ENCODE measurements around the gene COQ8A.

Gene COQ8A

DNA sequence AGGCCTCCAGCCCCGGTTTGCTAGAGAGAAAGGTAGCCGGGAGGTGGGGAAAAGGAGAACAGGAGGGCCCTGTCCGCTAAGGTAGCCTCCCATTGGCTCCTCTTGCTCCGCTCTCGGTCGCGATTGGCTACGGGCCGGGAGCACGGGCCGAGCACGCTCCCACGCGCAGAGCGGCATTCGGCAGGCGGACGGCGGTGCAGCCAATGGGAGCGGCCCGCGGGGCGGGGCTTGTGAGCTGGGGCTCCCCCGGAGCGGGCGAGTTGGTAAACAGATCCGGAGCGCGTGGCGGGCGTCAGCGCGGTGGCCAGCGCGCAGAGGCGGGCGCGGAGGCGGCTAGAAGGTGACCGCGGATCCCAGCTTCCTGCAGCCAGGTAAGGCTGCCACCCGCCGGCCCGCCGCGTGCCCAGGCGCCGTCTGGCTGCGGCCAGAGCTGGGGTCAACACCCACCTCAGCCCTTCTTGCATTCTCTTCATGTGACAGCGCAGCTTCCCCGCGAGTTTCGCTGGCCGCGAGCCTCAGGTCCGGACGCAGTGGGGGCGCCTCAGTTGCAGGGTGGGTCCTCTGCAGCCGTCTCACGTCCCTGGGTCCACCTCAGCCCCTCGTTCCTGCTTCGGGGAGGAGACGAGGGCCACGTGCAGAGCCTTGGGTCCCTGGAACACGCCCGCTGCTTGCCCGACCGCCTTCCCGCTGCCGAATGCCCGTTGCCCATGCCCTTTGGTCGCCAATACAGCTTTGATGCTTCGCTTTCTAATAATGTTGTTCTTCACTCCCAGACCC is at the start of gene COQ8A:
COQ8A (plus strand) TSS at position 266 of the 777 bp plus-strand sequence. CDS start 21,092 bp downstream, outside the sequence.
- peak; percentile 100 for DNase-seq

DNA sequence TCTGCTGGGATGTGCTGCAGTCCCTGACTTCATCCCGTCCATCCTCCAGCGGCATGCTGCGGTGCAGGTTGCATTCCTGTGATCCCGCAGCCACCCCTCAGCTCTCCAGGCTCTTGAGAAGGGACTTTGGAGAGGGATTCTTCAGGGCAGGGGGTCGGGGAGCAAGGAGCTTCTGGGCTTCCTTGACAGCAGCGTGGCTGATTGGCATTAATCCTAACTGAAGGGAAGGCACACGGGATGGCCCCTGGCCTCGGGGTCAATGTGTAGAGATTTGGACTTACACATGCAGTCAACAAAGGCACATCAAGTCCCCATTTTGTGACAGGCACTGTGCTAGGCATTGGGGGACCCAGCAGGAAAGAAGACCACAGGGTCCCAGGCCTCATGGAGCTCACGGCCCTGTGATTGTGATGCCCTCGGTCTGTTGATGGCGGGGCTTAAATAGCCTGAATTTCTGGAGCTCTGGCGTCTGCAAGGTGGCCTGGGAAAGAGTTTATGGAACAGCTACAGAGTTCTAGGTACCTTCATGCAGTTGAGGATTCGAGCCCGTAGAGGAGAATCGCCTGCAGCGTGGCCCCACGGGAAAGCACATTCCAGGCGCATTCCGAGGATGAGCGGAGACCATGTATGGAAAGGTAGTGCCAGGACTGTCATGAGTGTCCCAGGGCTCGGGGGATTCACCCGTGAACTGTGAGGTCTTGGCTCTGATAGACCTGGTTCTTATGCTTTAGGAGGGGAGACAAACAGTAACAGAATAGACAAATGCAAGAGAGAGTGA is 49.6 kb upstream of the COQ8A start:
- no peak for DNase-seq

GRCh38 chr1:226891346-226891745 is 48.7 kb upstream of the COQ8A start:
- no peak for DNase-seq

GRCh38 chr1:226891846-226892523 is 48.1 kb upstream of the COQ8A start:
- DNase-seq: no peak

GRCh38 chr1:226892524-226892875 is 47.6 kb upstream of the COQ8A start:
- no peak for DNase-seq

DNA sequence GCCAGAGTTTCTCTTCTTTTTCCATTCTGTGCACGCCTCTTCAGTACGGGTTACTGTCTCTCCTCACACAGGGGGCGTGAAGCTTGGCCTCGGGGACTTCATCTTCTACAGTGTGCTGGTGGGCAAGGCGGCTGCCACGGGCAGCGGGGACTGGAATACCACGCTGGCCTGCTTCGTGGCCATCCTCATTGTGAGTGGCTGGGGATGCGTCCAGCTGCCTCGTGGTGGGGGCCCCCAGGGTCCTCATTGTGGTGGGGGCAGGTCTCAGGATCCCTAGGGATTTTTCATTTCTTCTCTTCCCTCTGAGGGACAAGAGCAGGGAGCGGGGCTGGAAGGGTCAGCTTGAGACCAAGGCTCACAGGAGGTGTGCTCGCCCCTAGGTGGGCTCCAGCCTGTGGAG is 46.2 kb upstream of the COQ8A start:
- no peak for DNase-seq

GRCh38 chr1:226894826-226895225 is 45.3 kb upstream of the COQ8A start:
- DNase-seq: no peak

DNA sequence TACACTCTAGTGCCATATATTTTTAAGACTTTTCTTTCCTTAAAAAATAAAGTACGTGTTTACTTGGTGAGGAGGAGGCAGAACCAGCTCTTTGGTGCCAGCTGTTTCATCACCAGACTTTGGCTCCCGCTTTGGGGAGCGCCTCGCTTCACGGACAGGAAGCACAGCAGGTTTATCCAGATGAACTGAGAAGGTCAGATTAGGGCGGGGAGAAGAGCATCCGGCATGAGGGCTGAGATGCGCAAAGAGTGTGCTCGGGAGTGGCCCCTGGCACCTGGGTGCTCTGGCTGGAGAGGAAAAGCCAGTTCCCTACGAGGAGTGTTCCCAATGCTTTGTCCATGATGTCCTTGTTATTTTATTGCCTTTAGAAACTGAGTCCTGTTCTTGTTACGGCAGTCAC is 44.5 kb upstream of the COQ8A start:
- no peak for DNase-seq

DNA sequence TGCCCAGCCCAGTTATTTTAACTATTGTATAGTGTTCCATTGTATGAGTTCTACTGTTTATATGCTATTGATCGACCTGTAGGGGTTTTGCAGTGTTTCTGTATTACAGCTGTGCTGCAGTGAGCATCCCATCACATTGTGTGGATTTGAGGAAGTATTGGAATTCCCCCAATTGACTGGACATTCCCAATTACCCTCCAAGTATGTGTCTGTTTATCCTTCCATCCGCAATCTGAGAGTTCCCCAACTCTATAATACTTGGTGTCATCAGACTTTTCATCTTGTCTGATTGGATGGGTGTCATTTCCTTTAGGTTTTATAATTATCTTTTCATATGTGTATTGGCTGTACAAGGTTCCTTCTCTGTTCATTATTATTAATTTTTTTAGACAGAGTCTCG is 41.8 kb upstream of the COQ8A start:
- no peak for DNase-seq

- no peak for DNase-seq
Measured at GRCh38 chr1:226901421-226901820, 38.7 kb upstream of the COQ8A start.

- DNase-seq: no peak
Measured at GRCh38 chr1:226902601-226903000, 37.5 kb upstream of the COQ8A start.

GRCh38 chr1:226903819-226904716 is 36.0 kb upstream of the COQ8A start:
- no peak for DNase-seq

GRCh38 chr1:226904772-226905171 is 35.3 kb upstream of the COQ8A start:
- no peak for DNase-seq

DNA sequence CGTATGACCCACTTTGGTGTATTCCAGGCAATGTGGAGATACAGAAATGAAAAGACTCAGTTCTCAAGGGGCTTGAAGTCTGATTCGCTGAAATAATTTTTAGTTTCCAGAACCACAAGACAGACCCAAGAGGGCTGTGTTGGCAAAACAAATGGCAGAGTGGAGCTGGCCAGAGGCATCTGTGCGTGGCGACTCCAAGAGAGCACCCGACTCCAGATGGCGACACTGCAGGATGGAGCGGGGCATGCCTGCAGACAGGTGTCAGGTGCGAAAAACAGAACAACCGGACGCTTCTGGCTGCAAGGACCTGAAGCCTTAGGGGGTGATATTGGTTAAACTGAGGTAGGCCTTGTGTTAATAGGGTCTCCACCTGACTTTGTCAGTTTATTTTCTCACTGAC is 31.7 kb upstream of the COQ8A start:
- no peak for DNase-seq

DNA sequence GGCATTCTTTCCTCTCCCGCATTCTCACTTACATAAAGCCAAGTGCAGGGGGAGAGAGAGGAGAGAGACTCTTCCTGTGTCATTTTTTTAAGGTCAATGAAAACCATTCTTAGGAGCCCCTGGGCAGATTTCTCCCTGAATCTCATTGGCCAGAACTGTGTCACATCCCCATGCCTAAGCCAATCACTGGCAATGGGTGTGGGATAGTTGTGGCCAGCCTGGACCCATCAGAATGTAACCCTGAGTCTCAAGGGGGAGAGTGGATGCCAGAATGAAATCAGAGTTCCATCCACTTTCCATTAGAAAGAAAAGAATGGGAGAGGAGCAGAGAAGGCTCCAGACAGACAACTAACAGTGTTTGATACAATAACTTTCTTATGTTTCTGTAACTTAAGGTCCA is 31.2 kb upstream of the COQ8A start:
- DNase-seq: no peak

- DNase-seq: peak; percentile 82
Measured at GRCh38 chr1:226912587-226913176, 27.4 kb upstream of the COQ8A start.

DNA sequence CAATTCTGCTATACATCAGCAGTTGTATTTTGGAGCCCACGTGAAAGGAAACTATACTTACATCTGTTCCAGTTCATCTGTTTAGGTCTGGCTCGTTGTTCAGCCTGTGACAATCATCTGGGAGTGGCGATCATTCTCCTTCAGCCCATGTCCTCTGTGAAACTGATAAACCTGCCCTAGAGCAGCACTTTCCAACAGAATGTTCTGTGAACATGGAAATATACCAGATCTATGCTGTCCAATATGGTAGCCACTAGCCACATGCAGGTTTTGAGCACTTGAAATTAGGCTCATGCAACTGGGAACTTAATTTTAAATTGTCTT is 24.5 kb upstream of the COQ8A start:
- DNase-seq: no peak

DNA sequence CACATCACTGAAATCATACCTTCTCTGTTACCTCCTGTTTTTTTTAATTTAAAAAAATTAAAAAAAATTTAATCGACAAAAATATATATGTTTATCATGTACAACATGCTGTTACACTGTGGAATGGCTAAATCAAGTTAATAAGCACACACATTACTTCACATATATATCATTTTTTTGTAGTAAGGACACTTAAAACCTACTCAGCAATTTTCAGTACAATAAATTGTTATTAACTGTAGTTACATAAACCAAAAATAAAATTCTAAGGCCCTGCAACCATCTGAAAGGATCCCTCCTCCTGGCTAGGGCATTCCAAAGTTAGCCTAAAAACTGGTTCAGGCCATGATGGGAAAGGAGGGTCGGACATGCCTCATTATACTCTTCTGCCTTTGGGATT is 23.6 kb upstream of the COQ8A start:
- no peak for DNase-seq

DNA sequence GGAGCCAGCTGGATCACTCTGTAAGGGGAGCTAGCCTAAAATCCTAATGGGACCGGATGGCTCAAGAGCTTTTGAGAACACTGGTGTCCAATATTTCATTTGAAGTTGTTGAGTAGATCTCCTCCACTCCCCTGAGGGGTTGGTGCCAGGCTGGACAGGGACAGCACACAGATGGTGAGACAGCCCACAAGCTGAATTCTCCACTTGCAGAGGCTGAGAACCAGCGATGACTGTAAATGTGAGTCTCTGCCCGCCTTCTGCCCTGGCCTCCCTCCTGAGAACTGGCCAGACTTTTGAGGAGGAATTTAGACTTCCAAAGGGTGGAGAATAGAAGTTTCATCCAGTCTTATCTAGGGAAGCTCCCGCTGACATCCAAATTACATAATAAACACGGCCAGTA is 20.5 kb upstream of the COQ8A start:
- no peak for DNase-seq

DNA sequence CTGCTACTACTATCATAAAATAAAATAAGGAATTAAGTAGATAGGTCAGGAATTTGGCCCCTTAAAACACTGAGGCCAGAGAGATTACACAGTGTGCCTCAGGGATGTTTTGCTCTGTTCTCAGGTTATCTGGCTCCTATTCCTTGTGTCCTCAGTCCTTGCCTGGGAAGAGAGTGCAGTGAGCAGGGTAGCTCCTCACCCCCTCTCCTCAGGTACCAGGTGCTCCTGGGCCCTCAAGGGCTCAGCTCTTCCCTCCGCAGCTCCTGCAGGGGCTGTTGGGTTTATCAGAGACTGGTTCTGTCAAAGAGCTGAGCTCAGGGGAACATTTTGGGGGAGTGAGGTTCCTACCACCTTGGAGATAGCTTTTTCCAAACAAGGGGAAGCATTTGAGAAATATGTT is 20.1 kb upstream of the COQ8A start:
- DNase-seq: no peak

DNA sequence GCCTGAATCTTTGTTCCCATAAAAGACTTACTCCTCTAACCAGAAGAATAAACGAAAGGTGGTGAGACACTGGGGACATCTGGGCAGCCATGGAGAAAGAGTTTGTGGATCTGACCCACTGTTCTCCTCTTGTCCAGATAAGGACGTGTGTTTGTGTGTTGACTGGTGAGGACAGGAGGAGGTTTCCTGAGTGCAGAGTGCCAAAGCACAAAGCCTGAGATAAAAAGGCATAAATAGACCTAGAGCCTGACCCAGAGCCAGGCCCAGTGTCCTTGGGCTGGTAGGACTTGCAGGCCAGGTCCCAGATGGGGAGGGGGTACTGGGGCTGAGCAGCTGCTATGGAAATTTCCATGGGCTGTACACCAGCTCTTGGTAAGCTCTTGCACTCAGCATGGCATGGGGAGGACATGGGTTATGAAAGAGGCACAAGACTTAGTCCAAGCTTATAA is 19.6 kb upstream of the COQ8A start:
- no peak for DNase-seq

GRCh38 chr1:226921504-226921903 is 18.6 kb upstream of the COQ8A start:
- DNase-seq: no peak
